ENCODE results near the gene ZNRD2. TPM values are rescaled to one million over a fixed set of nuclear protein-coding genes. Genes with fewer than 3 reads are reported as not detected.
"Not testable (repeated sequence)": the region's sequence is repeated elsewhere in the genome, so short reads cannot be mapped to it uniquely, and the experiment has no call there.

Gene ZNRD2, protein sequence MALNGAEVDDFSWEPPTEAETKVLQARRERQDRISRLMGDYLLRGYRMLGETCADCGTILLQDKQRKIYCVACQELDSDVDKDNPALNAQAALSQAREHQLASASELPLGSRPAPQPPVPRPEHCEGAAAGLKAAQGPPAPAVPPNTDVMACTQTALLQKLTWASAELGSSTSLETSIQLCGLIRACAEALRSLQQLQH
- polyA plus RNA-seq (2011; rRNA removed) (48.7 and 73.3 TPM in 2 replicates), polyA minus RNA-seq (2011; rRNA and poly(A)+ RNA removed) (7.9 and 13.5 TPM in 2 replicates)

DNA sequence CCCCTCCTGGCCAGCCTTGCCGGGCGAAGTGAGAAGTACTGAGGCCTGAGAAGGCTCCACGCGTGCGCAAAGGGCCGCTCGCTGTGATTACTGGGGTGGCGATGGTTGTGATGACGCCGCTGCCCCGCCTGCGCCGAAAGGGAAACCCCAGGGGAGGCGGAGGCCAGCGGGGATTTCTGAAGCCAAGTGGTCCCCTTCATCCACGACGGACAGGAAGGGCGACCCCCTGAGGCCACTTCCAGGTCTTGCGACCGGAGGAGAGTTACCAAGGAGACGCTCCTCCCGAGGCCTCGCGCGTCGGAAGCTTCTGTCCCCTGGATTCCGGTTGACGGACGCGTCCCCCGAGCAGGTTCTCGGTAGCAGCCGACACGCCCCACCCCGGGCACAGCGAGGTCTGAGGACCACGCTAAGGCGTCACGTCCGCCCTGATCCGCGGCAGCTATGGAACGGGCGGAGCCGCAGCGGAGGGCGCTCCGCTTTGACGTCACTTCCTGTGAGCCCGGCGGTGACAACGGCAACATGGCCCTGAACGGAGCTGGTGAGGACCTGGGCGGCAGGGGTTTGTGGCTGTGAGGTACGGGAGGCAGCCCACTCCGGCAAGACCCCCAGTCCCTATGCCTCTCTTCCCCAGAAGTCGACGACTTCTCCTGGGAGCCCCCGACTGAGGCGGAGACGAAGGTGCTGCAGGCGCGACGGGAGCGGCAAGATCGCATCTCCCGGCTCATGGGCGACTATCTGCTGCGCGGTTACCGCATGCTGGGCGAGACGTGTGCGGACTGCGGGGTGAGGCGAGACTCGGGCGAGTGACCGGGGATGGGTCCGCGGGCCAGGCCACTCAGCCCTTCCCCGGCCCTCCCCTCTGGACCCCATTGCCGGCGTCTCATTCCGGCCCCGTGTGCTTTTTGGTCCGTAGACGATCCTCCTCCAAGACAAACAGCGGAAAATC is at the start of gene ZNRD2:
ZNRD2 (plus strand) TSS at position 505 of the 946 bp plus-strand sequence; CDS start at position 520, 15 bp downstream.
- Histone ChIP-seq H3K4me3 (ENCODE audit: low read depth, low read length) (peak within 1 kb of the TSS; percentile 93), H3K36me3 (ENCODE audit: control insufficient read depth, insufficient read depth, low read length) (peaks cover 5% of the 10 kb centered on the region), H3K27me3 (ENCODE audit: control insufficient read depth, insufficient read depth, low read length) (no peaks in the 10 kb centered on the region)
- ChIA-PET CTCF (interaction anchor here (0.8 to 5.6 kb wide), 6 partner anchors 10 to 45 kb away, joined by 3 to 83 read pairs (median 13); partner anchors contain the start of gene SCYL1), POLR2A (no interaction called here)
- peak; percentile 89 for DNase-seq (ENCODE audit: low read depth)
- peak; percentile 57 for TF ChIP-seq CTCF (IDR thresholded peaks at IDR 0.05; ENCODE audit: insufficient read depth, low read depth, low read length)

- DNase-seq (ENCODE audit: low read depth); POLR2A ChIA-PET; H3K36me3 ChIP-seq (ENCODE audit: control insufficient read depth, insufficient read depth, low read length); H3K4me3 ChIP-seq (ENCODE audit: low read depth, low read length); H3K27me3 ChIP-seq (ENCODE audit: control insufficient read depth, insufficient read depth, low read length): not testable (repeated sequence)
- CTCF ChIA-PET = interaction anchor here (0.8 kb wide), 1 partner anchor 12 kb away, joined by 4 read pairs; no protein-coding TSS in a partner anchor
These were observed 48.3 kb upstream of the ZNRD2 start for GRCh38 chr11:65521777-65522521.

DNA sequence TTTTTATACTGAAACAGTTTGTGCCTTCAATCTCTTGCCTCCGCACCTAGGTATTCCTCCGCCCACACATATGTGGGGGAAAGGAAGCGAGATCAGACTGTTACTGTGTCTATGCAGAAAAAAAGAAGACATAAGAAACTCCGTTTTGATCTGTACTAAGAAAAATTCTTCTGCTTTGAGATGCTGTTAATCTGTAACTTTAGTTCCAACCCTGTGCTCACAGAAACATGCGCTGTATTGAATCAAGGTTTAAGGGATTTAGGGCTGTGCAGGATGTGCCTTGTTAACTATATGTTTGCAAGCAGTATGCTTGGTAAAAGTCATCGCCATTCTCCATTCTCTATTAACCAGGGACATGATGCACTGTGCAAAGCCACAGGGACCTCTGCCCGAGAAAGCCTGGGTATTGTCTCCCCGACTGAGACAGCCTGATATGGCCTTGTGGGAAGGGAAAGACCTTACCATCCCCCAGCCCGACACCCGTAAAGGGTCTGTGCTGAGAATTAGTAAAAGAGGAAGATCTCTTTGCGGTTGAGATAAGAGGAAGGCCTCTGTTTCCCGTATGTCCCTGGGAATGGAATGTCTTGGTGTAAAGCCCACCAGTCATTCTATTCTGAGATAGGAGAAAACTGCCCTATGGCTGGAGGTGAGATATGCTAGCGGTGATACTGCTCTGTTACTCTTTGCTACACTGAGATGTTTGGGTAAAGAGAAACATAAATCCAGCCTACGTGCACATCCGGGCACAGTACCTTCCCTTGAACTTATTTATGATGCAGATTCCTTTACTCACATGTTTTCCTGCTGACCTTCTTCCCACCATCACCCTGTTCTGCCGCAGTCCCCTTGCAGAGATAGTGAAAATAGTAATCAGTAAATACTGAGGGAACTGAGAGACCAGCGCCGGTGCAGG is 47.3 kb upstream of the ZNRD2 start:
- POLR2A ChIA-PET; CTCF ChIA-PET; DNase-seq (ENCODE audit: low read depth); H3K36me3 ChIP-seq (ENCODE audit: control insufficient read depth, insufficient read depth, low read length); H3K4me3 ChIP-seq (ENCODE audit: low read depth, low read length); H3K27me3 ChIP-seq (ENCODE audit: control insufficient read depth, insufficient read depth, low read length): not testable (repeated sequence)

- H3K36me3 ChIP-seq (ENCODE audit: control insufficient read depth, insufficient read depth, low read length); H3K27me3 ChIP-seq (ENCODE audit: control insufficient read depth, insufficient read depth, low read length); H3K4me3 ChIP-seq (ENCODE audit: low read depth, low read length); CTCF ChIA-PET; POLR2A ChIA-PET; DNase-seq (ENCODE audit: low read depth): not testable (repeated sequence)
These were observed 46.7 kb upstream of the ZNRD2 start for GRCh38 chr11:65523631-65523968.

- peak overlapping the region; percentile 29 for H3K4me3 ChIP-seq (ENCODE audit: low read depth, low read length)
- no peak for DNase-seq (ENCODE audit: low read depth)
- CTCF ChIA-PET = interaction anchor here (0.7 to 1.0 kb wide), 3 partner anchors 13 to 48 kb away, joined by 3 to 4 read pairs (median 3); partner anchors contain the start of genes FAM89B and ZNRD2
- POLR2A ChIA-PET = interaction anchor here (0.6 kb wide), 1 partner anchor 12 kb away, joined by 3 read pairs; no protein-coding TSS in a partner anchor
- TF ChIP-seq CTCF (IDR thresholded peaks at IDR 0.05; ENCODE audit: insufficient read depth, low read depth, low read length) = no peak
- H3K36me3 ChIP-seq (ENCODE audit: control insufficient read depth, insufficient read depth, low read length) = peaks cover 12% of the 10 kb centered on the region
- H3K27me3 ChIP-seq (ENCODE audit: control insufficient read depth, insufficient read depth, low read length) = no peaks in the 10 kb centered on the region
These were observed 46.1 kb upstream of the ZNRD2 start for GRCh38 chr11:65524014-65524740.

Measured in BJ (cell line).